KMS-11 (cell line): ENCODE measurements around the gene NCOA6.

Source experiments
- H2AFZ ChIP-seq: fragments of 200-600 bp; sonication (generic); 2 replicates; pipeline ENCODE4 v1.6.1; 2016; ENCODE audit warnings: antibody characterized with exemption, mixed run types, low read depth
- H3K27ac ChIP-seq: fragments of 200-600 bp; sonication (generic); 2 replicates; pipeline ENCODE4 v1.6.1; 2016; ENCODE audit warnings: mild to moderate bottlenecking, mixed run types
- H3K27me3 ChIP-seq: fragments of 200-600 bp; sonication (generic); 2 replicates; pipeline ENCODE4 v1.6.1; 2017; ENCODE audit warnings: mild to moderate bottlenecking, low read depth, mixed run types, moderate library complexity; ENCODE audit not compliant: insufficient read depth
- H3K36me3 ChIP-seq: fragments of 200-600 bp; sonication (generic); 2 replicates; pipeline ENCODE4 v1.6.1; 2017; ENCODE audit warnings: mild to moderate bottlenecking, mixed run types; ENCODE audit not compliant: insufficient read depth
- H3K4me1 ChIP-seq: fragments of 200-600 bp; sonication (generic); 2 replicates; pipeline ENCODE4 v1.6.1; 2016; ENCODE audit warnings: mild to moderate bottlenecking, low read depth, mixed run types; ENCODE audit not compliant: poor library complexity, severe bottlenecking
- H3K4me2 ChIP-seq: fragments of 200-600 bp; sonication (generic); 2 replicates; pipeline ENCODE4 v1.7.0; 2016; ENCODE audit warnings: mild to moderate bottlenecking, mixed run types
- H3K4me3 ChIP-seq: fragments of 200-600 bp; sonication (generic); IDR thresholded peaks from 2 replicates; pipeline ENCODE4 v1.6.1; 2017; ENCODE audit warnings: low read depth, low read length, mixed read lengths; ENCODE audit not compliant: insufficient read depth
- H3K79me2 ChIP-seq: fragments of 200-600 bp; sonication (generic); 2 replicates; pipeline ENCODE4 v1.6.1; 2016; ENCODE audit warnings: low read depth, mixed run types; ENCODE audit not compliant: insufficient read depth
- H3K9ac ChIP-seq: fragments of 200-600 bp; sonication (generic); 2 replicates; pipeline ENCODE4 v1.6.1; 2016; ENCODE audit warnings: mild to moderate bottlenecking, mixed run types
- H4K20me1 ChIP-seq: fragments of 200-600 bp; sonication (generic); 2 replicates; pipeline ENCODE4 v1.6.1; 2016; ENCODE audit warnings: mild to moderate bottlenecking, mixed run types; ENCODE audit not compliant: insufficient read depth
- CTCF ChIP-seq: fragments of 200-600 bp; sonication (generic); conservative IDR thresholded peaks from 2 replicates; pipeline ENCODE4 v1.6.1; 2017; ENCODE audit warnings: low read depth, mild to moderate bottlenecking, antibody characterized with exemption, low read length, moderate library complexity, mixed read lengths

The NCOA6 gene

GRCh38 chr20:34669094-34669493, 156.4 kb downstream of the NCOA6 start:
- no peak for TF ChIP-seq CTCF
- H3K27ac ChIP-seq: no peak overlapping the region

More at GRCh38 chr20:34669094-34669493, 156.4 kb downstream of the NCOA6 start:
- H4K20me1 ChIP-seq: no peaks in the 10 kb centered on the region
- no peak overlapping the region for H3K9ac ChIP-seq
- no peaks in the 10 kb centered on the region for H3K27me3 ChIP-seq
- no peak overlapping the region for H3K4me3 ChIP-seq
- no peak overlapping the region for H2AFZ ChIP-seq
- peaks cover 29% of the 10 kb centered on the region; the same call in 1 of the 2 replicates for H3K79me2 ChIP-seq
- H3K36me3 ChIP-seq: no peaks in the 10 kb centered on the region
- H3K4me2 ChIP-seq: no peak overlapping the region
- H3K4me1 ChIP-seq: no peaks in the 10 kb centered on the region
